Natural killer cell (primary cell): Measurements from ENCODE around the gene SERPINA7. TPM values are rescaled to one million over a fixed set of nuclear protein-coding genes. Genes with fewer than 3 reads are reported as not detected.

Experiments used
- ATAC-seq, 3 donors: fragments of 150-1000 bp in 2 of 3; fragments of 200-7000 bp in 1 of 3; cut with Tn5 transposase; 1 replicate in 1 of 3; 2 replicates in 2 of 3; pipeline ENCODE4 v1.10.0; 2021; ENCODE audit warnings: mild to moderate bottlenecking in 2 of 3, moderate library complexity in 2 of 3
- DNase-seq, 2 donors: peaks; one replicate each; pipeline versions ENCODE4 v3.0.0 to v3.0.0-alpha.2; 2013 to 2021; ENCODE audit warnings: mixed read lengths in 1 of 2
- H3K27ac ChIP-seq: one replicate; pipeline ENCODE4 v1.5.1; 2013; ENCODE audit warnings: mild to moderate bottlenecking, low read length
- H3K27me3 ChIP-seq: one replicate; pipeline ENCODE4 v1.6.1; 2013; ENCODE audit warnings: low read length; ENCODE audit not compliant: control insufficient read depth, insufficient read depth
- H3K36me3 ChIP-seq: one replicate; pipeline ENCODE4 v1.6.1; 2013; ENCODE audit warnings: low read length; ENCODE audit not compliant: control insufficient read depth, insufficient read depth
- H3K4me1 ChIP-seq: one replicate; pipeline ENCODE4 v1.6.1; 2013; ENCODE audit warnings: low read length; ENCODE audit not compliant: control insufficient read depth, insufficient read depth
- H3K4me3 ChIP-seq: one replicate; pipeline ENCODE4 v1.5.1; 2013; ENCODE audit warnings: low read length
- H3K9me3 ChIP-seq: one replicate; pipeline ENCODE4 v1.6.1; 2013; ENCODE audit warnings: low read length; ENCODE audit not compliant: control insufficient read depth, insufficient read depth
- H3K27ac Mint-ChIP-seq, 2 donors: one replicate each; pipeline ENCODE4 v1.8.0; 2022; ENCODE audit warnings: mild to moderate bottlenecking in 2 of 2, mixed read lengths in 2 of 2, moderate library complexity in 1 of 2
- H3K27me3 Mint-ChIP-seq, 2 donors: one replicate each; pipeline ENCODE4 v1.8.0; 2022; ENCODE audit warnings: low read depth in 2 of 2, mixed read lengths in 2 of 2
- H3K36me3 Mint-ChIP-seq: one replicate; pipeline ENCODE4 v1.8.0; 2022; ENCODE audit warnings: mixed read lengths
- H3K4me1 Mint-ChIP-seq, 2 donors: one replicate each; pipeline ENCODE4 v1.8.0; 2022; ENCODE audit warnings: mixed read lengths in 2 of 2
- H3K4me3 Mint-ChIP-seq: one replicate; pipeline ENCODE4 v1.8.0; 2022; ENCODE audit warnings: mild to moderate bottlenecking, moderate library complexity, mixed read lengths
- H3K9me3 Mint-ChIP-seq, 2 donors: one replicate each; pipeline ENCODE4 v1.8.0; 2022; ENCODE audit warnings: mixed read lengths in 2 of 2
- WGBS: methylation state at CpG from one replicate; pipeline ENCODE4 v1.1.7; 2013; ENCODE audit warnings: missing lambda C conversion rate; ENCODE audit not compliant: insufficient coverage; 5-methylcytosine and 5-hydroxymethylcytosine counted together
- intact Hi-C: fragments of 100-400 bp; cut with micrococcal nuclease; formaldehyde crosslinking; loops from one replicate; pipeline ENCODE4 v1.14.2; 2022
- total RNA-seq, 4 donors: library from RNA; stranded (reverse); fragments of 120-200 nt in 1 of 4; gene quantifications; one replicate each; pipeline versions ENCODE4 v1.2.3 to v1.2.4, GENCODE V29; 2013 to 2022
- TF ChIP-seq, protein P1 (sequence below): fragments of 200-600 bp; IDR thresholded peaks from one replicate; pipeline ENCODE4 v1.8.0; 2022; ENCODE audit warnings: antibody characterized with exemption

The SERPINA7 gene
- total RNA-seq, 3 donors from 2014 or later (not counting 1 experiment from before 2014, with no cell fraction given) = not detected

DNA sequence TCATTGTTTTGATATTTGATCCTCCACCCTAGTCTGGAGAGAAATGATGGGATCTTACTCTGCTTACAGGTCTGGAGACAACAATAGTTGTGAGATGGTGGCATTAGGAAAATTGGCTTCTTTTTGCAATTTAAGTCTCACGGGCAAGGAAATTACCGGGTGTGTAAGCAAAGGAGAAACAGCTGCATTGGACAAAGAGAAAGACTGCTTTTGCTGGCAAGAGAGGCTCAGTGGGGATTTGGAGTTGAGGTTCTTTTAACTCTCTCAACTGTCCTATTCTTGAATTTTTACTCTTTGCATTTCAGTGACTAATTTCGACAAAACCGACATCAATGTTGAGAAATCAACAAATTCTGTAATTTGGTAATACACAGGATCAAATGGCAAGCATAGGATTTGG is 2.3 kb upstream of the SERPINA7 start:
- Mint-ChIP-seq H3K9me3 (no peaks in the 10 kb centered on the region), H3K4me3 (no peak overlapping the region), H3K36me3 (no peaks in the 10 kb centered on the region), H3K27me3 (peaks cover 0 to 15% of the 10 kb centered on the region in 2 donors), H3K27ac (no peak overlapping the region), H3K4me1 (no peaks in the 10 kb centered on the region)
- ATAC-seq (no peak), DNase-seq (no peak)
- H3K36me3 ChIP-seq = no peaks in the 10 kb centered on the region
- H3K27ac ChIP-seq = no peak overlapping the region
- H3K9me3 ChIP-seq = no peaks in the 10 kb centered on the region
- H3K4me1 ChIP-seq = no peaks in the 10 kb centered on the region
- no peaks in the 10 kb centered on the region for H3K27me3 ChIP-seq
- intact Hi-C loops = no loop called here
- WGBS = 96% methylated on average over 4 of the region's 4 CpGs
- TF ChIP-seq, protein P1, sequence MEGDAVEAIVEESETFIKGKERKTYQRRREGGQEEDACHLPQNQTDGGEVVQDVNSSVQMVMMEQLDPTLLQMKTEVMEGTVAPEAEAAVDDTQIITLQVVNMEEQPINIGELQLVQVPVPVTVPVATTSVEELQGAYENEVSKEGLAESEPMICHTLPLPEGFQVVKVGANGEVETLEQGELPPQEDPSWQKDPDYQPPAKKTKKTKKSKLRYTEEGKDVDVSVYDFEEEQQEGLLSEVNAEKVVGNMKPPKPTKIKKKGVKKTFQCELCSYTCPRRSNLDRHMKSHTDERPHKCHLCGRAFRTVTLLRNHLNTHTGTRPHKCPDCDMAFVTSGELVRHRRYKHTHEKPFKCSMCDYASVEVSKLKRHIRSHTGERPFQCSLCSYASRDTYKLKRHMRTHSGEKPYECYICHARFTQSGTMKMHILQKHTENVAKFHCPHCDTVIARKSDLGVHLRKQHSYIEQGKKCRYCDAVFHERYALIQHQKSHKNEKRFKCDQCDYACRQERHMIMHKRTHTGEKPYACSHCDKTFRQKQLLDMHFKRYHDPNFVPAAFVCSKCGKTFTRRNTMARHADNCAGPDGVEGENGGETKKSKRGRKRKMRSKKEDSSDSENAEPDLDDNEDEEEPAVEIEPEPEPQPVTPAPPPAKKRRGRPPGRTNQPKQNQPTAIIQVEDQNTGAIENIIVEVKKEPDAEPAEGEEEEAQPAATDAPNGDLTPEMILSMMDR = no peak
- H3K4me3 ChIP-seq = no peak overlapping the region

DNA sequence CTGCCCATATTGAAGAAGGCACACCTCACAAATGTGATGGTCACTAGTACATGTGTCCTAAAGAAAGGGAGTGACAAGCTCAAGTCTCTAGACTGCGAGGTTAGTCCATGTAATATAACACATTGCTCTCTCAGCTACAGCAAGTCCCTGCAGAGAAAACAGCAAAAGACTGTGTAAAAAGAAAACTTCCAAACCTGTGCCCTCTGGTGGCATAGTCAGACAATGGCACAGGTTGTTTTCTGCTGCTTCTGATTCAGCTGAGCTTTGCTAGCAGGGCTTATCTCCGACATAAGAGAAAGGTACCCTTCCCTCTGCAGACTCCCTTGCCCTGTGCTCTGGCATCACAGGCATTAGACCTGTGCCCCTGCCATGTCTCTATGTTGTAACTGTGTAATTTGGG is 1.4 kb upstream of the SERPINA7 start:
- Histone ChIP-seq H3K4me3 (no peak overlapping the region), H3K9me3 (no peaks in the 10 kb centered on the region), H3K36me3 (no peaks in the 10 kb centered on the region), H3K4me1 (no peaks in the 10 kb centered on the region), H3K27ac (no peak overlapping the region), H3K27me3 (no peaks in the 10 kb centered on the region)
- WGBS = 66% methylated on average over 2 of the region's 2 CpGs
- ATAC-seq (no peak), DNase-seq (no peak)
- intact Hi-C loops = no loop called here
- TF ChIP-seq, protein P1 = no peak
- no peaks in the 10 kb centered on the region for H3K9me3 Mint-ChIP-seq
- peaks cover 0 to 15% of the 10 kb centered on the region in 2 donors for H3K27me3 Mint-ChIP-seq
- H3K4me3 Mint-ChIP-seq = no peak overlapping the region
- no peaks in the 10 kb centered on the region for H3K36me3 Mint-ChIP-seq
- no peak overlapping the region for H3K27ac Mint-ChIP-seq
- no peaks in the 10 kb centered on the region for H3K4me1 Mint-ChIP-seq

DNA sequence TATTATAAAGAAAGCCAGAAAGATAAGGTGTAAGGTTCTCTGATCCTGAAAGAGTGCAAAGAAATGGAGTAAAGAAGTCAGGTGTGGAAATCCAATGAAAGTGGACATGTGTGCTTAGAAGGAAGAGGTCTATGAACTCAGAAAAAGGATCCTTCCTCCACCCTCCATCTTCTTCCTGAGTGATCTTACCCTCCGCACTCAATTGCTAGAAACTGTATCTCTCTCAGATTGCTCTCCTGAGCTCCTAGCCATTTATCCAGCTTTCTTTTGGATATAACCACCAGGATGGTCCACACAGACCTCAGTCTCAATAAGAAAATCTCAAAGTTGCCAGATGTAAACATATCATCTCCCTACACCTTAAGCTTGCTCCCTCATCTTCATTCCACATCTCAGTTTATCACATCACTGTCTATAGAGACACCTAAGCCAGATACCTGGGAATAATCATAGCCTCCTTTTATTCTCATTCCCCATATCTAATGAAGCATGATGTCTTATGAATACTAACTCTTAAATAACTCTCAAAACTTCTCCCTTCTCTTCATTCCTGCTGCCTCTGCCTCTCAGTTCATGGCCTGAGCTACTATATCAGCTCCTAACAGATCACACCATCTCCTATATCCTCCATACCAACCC is 573 bp downstream of the SERPINA7 start:
- Histone ChIP-seq H3K27me3 (no peaks in the 10 kb centered on the region), H3K36me3 (no peaks in the 10 kb centered on the region), H3K9me3 (no peaks in the 10 kb centered on the region), H3K4me3 (no peak overlapping the region), H3K4me1 (no peaks in the 10 kb centered on the region), H3K27ac (no peak overlapping the region)
- no peak overlapping the region for H3K27ac Mint-ChIP-seq
- DNase-seq = no peak
- H3K4me1 Mint-ChIP-seq = no peaks in the 10 kb centered on the region
- H3K36me3 Mint-ChIP-seq = no peaks in the 10 kb centered on the region
- peaks cover 0 to 2% of the 10 kb centered on the region in 2 donors for H3K9me3 Mint-ChIP-seq
- no peak for ATAC-seq
- WGBS = 95% methylated on average over 1 of the region's 1 CpG
- H3K4me3 Mint-ChIP-seq = no peak overlapping the region
- H3K27me3 Mint-ChIP-seq = peaks cover 0 to 15% of the 10 kb centered on the region in 2 donors
- intact Hi-C loops = no loop called here
- TF ChIP-seq, protein P1 = no peak

DNA sequence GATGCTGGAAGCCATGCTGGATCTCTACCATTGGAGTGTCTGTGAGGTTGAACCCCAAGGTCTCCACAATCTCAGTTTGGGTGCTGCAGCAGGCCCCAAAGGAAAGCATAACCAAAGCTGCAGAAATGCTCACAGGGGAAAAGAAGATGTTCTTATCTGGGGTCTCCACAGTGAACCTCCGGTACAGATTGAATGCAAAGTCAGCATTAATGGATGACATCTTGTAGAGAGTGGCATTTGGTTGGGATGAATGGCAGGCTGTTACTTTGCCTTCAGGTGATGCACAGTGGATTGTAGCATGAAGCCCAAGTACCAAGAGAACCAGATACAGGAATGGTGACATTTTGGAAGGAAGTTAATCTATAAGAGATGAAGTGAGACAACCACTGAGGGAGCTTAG is 1.8 kb downstream of the SERPINA7 start:
- H3K4me1 Mint-ChIP-seq = no peaks in the 10 kb centered on the region
- Histone ChIP-seq H3K9me3 (no peaks in the 10 kb centered on the region), H3K4me3 (no peak overlapping the region), H3K36me3 (no peaks in the 10 kb centered on the region), H3K27me3 (no peaks in the 10 kb centered on the region), H3K27ac (no peak overlapping the region), H3K4me1 (no peaks in the 10 kb centered on the region)
- no peak overlapping the region for H3K4me3 Mint-ChIP-seq
- peaks cover 0 to 5% of the 10 kb centered on the region in 2 donors for H3K9me3 Mint-ChIP-seq
- 96% methylated on average over 1 of the region's 1 CpG for WGBS
- intact Hi-C loops = no loop called here
- DNase-seq (no peak), ATAC-seq (no peak)
- TF ChIP-seq, protein P1 = no peak
- no peak overlapping the region for H3K27ac Mint-ChIP-seq
- H3K36me3 Mint-ChIP-seq = no peaks in the 10 kb centered on the region
- H3K27me3 Mint-ChIP-seq = peaks cover 0 to 15% of the 10 kb centered on the region in 2 donors
